ENCODE results near the gene RAD21L1.

Gene RAD21L1

GRCh38 chr20:1273366-1273765, 47.5 kb downstream of the RAD21L1 start:
- no peak for DNase-seq (ENCODE audit: low spot score)

DNA sequence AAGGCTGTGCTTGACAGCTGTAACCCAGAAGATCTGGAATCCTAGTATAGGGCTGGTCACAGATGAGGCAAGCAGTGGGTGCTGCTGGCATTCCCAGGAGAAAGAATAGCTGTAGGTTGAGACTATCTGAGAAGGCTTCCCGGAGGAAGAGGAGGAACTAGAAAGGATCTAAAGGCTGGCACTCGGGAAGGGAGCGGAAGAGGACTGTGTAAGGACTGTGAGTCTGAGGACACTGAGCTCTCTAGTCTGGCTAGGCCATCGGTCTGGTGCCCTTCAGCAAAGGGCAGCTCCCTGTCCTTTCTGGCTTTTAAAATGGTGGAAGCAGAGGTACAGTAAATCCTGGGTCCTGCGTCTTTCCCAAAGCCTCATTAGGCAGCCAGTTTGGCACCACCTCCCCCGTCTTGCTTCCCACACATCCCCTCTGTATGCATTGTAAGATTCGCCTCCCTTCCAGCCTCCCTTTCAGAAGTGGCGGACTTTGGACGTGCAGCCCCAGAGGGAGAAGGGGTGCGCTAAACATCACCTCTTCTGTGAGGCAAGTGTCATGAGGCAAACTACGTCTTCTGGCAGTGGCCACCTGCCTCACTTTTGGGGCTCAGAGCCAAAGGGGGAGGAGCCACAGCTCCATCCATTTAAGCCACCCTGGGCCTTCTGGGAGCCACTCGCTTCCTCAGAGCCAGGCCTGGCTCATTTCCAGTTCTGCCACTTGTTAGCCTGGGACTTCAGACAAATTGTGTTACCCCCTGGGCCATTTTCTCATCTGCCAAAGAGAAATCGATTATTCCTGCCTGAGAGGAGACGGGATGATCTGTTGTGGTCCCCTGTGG, 48.9 kb downstream of the RAD21L1 start:
- DNase-seq (ENCODE audit: low spot score), result no peak

DNA sequence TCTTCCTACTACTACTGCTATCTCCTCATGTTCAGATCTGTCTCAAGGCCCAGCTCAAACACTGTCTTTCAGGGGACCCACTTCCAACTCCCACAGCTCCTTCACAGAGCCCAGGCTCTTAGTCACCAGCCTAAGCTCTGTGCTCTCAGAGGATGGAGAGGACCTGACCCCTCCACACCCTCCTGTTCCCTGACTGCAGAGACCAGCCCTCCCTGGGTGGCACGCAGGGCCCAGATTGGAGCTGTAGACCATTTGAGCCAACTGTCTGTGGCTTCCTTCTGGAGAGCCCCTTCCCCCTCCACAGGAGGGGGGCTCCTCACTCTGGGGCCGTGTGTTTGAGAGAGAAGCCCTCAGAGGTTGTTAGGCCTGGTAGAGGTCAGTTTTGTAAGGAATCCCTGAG, 50.1 kb downstream of the RAD21L1 start:
- DNase-seq (ENCODE audit: low spot score), result no peak

DNA sequence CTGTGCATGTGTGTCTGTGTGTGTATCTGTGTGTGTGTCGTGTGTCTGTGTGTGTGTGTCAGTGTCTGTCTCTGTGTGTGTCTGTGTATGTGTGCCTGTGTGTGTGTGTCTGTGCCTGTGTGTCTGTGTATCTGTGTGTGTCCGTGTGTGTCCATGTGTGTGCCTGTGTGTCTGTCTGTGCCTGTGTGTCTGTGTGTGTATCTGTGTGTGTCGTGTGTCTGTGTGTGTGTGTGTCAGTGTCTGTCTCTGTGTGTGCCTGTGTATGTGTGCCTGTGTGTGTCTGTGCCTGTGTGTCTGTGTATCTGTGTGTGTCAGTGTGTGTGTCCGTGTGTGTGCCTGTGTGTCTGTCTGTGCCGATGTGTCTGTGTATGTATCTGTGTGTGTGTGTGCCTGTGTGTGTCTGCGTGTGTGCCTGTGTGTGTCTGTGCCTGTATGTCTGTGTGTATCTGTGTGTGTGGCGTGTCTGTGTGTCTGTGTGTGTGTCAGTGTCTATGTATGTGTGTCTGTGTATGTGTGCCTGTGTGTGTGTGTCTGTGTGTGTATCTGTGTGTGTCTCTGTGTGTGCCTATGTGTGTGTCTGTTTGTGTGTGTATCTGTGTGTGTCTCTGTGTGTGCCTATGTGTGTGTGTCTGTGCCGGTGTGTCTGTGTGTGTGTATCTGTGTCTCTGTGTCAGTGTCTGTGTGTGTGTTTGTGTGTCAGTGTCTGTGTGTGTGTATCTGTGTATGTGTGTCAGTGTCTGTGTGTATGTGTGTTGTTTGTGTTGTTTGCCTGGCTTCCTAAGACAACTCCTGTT, 51.9 kb downstream of the RAD21L1 start:
- DNase-seq (ENCODE audit: low spot score), result no peak

DNA sequence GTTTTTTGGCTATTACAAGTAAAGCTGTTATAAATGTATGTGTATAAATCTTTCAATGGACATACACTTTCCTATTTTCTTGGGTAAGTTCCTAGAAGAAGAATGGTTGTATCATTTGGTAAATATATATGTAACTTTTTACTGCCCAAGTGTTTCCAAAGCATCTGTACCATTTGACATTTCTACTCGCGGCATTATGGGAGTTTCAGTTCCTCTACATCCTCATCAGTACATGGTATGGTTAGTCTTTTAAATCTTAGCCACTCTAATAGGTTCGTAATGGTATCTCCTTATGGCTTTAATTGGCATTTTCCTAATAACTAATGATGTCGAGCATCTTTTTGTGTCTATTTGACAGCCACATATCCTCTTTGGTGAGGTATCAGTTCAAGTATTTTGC, 53.1 kb downstream of the RAD21L1 start:
- DNase-seq (ENCODE audit: low spot score), result no peak

- DNase-seq (ENCODE audit: low spot score), result no peak
These were observed 54.6 kb downstream of the RAD21L1 start for GRCh38 chr20:1280195-1281102.

DNA sequence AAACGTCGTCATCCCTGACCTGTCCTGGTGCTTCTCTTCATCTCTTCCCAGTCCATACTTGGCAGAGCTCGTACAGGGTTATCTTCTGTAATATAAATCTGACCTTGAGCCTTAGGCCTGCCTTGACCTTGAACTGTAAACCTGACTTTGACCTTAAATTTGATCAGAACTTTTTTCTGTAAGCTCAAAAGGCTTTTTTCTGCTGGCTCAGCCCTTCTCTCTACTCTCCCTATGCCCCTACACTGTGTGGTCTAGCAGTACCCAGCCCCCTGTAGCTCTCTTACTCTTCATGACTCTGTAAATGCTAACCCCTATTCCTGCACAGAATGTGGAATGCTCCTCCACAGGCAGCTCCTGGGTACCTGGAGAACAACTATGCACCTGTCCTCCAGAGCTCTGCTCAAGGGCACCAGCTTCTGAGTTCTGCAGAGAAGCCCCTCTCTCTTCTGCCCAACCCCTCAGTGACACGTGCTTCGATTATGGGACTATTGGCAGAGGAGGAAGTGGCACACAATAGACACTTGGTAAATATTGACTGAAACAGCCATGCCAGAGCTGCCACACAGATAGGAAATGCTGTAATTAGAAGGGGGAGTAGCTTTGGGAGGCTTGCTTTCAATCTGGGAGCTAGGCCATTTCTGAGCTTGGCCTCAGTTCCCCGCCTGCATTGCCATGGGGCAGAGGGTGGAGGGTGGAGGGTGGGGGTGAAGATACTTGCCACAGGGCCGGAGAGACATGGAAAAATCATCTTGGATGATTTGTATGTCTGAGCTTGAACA, 55.6 kb downstream of the RAD21L1 start:
- DNase-seq (ENCODE audit: low spot score), result no peak

DNA sequence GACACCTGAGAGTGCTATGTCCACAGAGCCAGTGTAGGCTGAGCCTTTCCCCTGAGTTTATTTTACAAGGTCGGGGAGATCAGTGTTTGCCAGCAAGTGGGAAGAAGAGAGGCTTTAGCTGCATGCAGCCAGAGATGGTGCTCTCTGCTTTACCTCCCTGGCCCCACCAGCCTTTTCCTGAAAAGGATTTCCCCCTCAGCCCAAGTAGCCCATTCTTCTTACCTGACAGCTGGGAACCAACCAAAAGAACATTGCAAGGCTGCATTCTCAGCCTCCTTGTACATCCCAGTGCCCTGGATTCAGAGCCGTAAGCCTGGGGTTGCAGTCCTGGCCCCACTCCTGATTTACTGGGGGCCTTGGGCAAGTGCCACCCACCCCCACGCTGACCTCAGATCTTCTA, 57.1 kb downstream of the RAD21L1 start:
- DNase-seq (ENCODE audit: low spot score), result no peak

DNA sequence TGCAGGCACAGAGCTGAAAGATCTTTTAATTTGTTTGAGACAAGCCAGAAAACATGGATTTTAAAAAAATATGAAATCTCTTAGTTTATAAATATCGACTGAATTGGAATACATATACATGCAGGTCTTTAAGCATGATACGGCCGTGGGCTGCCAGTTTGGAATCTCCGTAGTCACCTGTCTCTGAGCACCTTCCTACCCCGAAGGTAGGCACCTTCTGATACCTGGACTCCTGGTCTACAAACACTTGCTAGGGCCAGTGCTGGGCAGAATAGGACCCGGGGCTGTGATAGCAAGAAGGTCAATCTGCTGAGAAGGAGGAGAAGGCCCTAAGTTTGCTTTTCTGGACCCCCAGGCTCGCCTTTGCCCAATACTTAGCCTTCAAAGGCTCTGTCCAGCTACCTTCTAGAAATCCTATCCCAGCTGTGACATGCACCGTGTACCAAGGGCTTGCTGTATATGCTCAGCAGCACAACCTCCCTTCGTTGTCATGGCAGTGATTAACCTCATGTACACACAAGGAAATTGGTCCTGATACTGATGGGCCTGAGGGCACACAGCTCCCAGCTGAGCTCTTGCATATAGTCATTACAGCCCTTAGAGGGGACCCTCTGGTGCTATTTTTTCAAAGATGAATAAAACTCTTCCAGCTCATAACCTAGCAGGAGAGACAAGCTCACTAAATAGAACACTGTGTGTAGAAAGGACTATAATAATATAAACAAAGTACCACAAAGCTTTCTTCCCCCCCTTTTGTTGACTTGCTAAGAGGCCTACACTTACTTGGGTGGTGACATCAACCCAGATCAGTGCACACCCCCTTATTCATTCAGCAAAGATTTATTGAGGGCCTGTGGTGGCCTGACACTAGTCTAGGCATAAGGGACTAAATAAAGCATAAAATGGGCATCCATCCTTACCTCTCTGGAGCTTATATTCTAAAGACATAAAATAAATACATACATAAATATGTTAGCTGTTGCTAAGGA, 58.0 kb downstream of the RAD21L1 start:
- no peak for DNase-seq (ENCODE audit: low spot score)

DNA sequence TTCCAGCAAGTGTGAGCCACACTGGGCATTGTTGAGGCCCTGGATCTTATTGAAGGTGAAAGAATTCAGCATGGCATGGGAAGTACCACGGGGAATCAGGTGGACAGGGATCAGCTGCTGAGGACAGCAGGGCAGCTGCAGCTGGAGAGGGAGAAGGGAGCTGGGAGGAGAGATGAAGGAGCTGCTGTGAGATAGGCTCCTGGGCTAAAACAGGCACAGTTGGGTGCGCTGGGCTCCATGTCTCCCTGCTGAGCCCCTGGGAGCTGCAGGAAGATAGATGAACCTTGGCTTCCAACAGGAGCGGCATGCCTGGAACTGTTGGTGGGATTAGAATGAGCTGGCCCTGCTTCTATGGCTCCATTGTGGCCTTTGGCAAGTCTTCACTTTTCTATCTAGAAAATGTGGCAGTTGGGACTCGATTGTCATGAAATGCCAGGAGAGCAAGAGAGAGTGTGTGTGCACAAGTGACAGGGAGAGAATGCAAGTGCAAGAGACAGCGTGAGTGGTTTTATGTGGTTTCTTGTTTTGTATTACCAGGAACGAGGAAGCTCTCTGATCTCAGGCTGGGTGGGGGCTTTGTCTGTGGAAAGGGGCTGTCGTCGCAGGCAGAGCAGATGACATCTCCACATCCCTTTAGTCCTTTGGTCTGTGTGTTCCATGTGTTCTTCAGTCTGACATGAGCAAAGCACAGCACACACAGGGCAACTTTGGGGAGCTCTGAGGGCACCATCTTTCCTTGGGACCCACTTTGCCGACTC, 60.6 kb downstream of the RAD21L1 start:
- no peak for DNase-seq (ENCODE audit: low spot score)

- no peak for DNase-seq (ENCODE audit: low spot score)
These were observed 61.5 kb downstream of the RAD21L1 start for GRCh38 chr20:1287306-1287705.

DNA sequence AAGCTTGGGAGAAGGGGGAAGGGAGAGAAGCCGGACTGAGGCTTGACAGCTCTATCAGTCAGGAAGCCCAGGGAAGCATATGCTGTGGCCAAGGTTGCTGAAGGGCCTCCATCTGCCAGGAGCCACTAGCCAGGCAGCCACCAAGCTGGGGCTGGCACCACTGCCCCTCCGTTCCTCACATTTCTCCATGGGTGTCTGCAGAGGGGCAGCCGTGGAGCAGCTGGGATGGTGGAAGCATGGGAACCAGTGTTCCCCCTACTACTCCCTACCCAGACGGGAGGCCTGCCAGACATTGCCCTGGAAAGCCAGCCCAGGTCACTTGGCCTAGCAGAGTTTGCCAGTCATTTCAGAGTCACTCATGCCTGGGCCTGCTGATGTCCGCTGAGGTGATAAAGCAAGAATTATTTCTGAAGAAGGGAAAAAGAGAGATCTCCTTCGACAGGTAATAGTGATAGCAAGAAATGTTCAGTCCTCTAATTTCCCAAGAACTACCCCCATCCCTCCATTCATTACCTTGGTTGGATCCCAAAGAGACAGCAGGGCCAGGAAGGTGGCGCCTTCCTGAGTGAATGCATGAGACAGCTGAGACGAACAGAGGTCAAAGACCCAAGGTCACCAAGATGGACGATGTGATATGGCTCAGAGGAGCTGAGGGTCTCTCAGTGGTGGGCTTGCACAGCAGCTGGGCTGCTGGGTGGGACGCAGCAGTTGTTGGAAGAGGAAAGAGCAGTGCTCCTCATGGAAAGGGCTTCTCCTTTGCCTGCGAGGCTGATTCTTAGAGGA, 62.1 kb downstream of the RAD21L1 start:
- DNase-seq (ENCODE audit: low spot score), result no peak

- DNase-seq (ENCODE audit: low spot score), result no peak
These were observed 65.4 kb downstream of the RAD21L1 start for GRCh38 chr20:1291191-1291741.

DNA sequence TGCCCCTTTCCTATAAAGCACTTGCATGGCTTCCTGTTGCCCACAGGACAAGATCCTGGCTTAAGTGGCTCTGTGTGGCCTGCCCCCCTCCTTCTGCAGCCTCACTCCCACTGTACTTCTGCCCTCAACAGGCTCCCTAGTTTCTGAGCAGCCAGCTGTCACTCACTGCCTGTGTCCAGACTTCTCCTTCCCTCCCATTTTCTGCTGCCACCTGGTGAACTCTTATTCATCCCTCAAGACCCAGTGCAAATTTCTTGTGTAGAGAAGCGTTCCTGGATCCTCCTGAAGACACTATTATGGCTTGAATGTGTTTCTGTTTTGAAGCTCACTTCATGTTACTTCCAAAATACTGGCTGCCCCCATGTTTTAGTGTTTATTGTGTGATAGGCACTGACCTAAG, 66.8 kb downstream of the RAD21L1 start:
- DNase-seq (ENCODE audit: low spot score), result no peak

DNA sequence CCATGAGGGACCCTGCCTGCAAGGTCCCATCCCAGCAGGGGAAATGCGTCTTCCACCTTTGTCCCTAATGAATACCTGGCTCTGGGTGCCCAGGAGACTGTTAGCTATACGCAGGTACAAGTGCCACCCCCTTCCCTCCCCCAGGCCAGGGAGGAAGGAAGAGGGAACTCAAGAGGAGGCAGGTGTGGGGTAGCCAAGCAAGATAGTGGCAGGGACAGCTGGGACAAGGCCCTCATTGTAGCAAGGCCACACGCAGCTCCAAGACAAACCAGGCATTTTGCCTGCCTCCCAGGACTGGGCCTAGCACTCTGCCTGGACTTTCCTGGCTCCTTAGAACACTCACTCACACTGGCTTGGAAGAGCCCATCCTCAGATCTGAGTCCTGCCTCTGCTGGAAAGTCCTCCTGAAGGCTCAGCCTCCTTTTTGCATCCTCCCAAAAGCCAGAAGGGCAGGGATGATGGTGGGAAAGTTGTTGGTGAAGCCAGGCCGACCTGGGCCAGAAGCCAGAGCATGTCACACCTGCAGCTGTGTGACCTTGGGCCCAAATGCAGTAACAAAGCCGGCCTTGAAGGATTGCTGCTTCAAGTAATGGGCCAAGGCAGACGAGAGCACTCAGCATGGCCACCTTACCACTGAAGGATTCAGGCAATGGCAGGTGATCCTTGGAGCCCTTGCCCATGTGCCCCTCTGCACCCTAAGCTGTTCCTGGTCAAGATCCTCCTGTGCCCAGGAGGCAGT, 68.0 kb downstream of the RAD21L1 start:
- DNase-seq (ENCODE audit: low spot score), result no peak

DNA sequence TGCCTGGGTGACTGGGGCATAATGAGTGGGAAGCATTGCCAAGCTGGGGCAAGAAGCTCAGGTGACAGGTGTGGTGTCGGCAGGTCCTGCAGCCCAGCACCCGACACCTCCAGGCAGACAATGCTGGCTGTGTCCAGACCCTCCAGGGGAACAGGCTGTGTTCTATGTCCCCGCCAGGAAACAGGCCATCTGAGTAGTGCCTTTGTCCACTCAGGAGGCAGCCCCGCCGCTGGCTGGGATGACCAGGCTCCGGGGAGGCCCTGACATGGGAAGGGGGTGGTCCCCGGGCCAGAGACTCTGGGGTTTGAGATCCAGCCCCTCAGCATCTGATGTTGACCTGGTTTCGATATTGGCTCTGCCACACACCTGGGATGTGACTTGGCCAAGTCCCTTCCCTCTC, 68.7 kb downstream of the RAD21L1 start:
- no peak for DNase-seq (ENCODE audit: low spot score)

DNA sequence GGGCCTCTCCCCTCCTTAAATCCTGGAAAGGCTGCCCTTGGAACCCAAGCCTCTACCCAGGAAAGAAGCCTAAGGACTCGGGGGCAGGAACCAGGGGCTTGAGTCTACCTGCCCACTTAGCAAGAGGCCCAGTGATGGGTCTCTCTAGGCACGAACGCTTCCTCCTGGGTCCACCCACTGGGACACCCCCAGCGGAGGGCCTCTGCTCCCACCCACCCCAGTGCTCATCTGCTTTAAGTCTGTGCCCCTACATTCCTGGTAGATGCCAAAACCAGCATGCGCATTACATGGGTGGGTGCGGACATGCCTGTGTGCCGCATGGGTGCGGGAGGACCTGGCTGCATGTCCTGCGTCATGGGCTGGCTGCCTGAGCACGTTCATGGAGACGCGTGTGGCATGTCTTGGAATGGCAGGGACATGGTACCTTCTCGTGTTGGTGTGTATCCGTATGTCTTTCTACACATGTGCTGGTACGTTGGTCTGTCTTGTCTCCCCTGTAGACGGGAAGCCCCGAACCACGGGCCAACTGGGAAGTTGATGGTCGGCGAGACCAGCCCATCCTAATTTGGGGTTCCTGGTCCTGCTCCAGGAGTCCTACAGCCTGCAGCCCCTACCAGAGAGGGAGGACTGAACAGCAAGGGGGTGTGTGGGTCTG, 69.6 kb downstream of the RAD21L1 start:
- no peak for DNase-seq (ENCODE audit: low spot score)

All from HuH-7.5 (cell line).